WTC11 (cell line): ENCODE data around the gene CDA. TPM values are rescaled to one million over a fixed set of nuclear protein-coding genes. Genes with fewer than 3 reads are reported as not detected.

Source experiments
- ATAC-seq: fragments of 200-7000 bp; cut with Tn5 transposase; 2 replicates; pipeline ENCODE4 v1.10.0; 2021; ENCODE audit warnings: mild to moderate bottlenecking, moderate library complexity
- CTCF ChIA-PET: fragments of 300-600 bp; sonication (Branson Sonifier 250); formaldehyde crosslinking; loops from one replicate; lab custom pipeline; 2021; ENCODE audit warnings: antibody characterized with exemption; lab: Charles Lee
- POLR2A ChIA-PET: fragments of 350-600 bp; sonication (Branson Sonifier 250); formaldehyde crosslinking; loops from one replicate; lab custom pipeline; 2021; ENCODE audit warnings: antibody characterized with exemption; lab: Charles Lee
- DNase-seq: peaks from one replicate; pipeline ENCODE4 v3.0.0; 2021; ENCODE audit warnings: low spot score
- H3K27ac Mint-ChIP-seq: 2 replicates; pipeline ENCODE4 v1.8.0; 2021; ENCODE audit warnings: mixed read lengths
- H3K27me3 Mint-ChIP-seq: 2 replicates; pipeline ENCODE4 v1.8.0; 2021; ENCODE audit warnings: low read depth, mild to moderate bottlenecking, moderate library complexity, mixed read lengths
- H3K36me3 Mint-ChIP-seq: 2 replicates; pipeline ENCODE4 v1.8.0; 2021; ENCODE audit warnings: mixed read lengths
- H3K4me1 Mint-ChIP-seq: 2 replicates; pipeline ENCODE4 v1.8.0; 2022; ENCODE audit warnings: mixed read lengths
- H3K4me3 Mint-ChIP-seq: 2 replicates; pipeline ENCODE4 v1.8.0; 2021; ENCODE audit warnings: mild to moderate bottlenecking, moderate library complexity, mixed read lengths
- H3K9me3 Mint-ChIP-seq: 2 replicates; pipeline ENCODE4 v1.8.0; 2021; ENCODE audit warnings: mixed read lengths
- EMX1 ChIP-seq: fragments of 250-450 bp; sonication (Bioruptor Pico); IDR thresholded peaks from 2 replicates; pipeline ENCODE4 v1.8.0; 2021; ENCODE audit warnings: mild to moderate bottlenecking
- ESRRA ChIP-seq: sonication (generic); formaldehyde crosslinking; IDR thresholded peaks from 2 replicates; pipeline ENCODE4 v1.8.1; 2022; ENCODE audit warnings: mild to moderate bottlenecking, missing genetic modification reagents, borderline replicate concordance
- GABPB1 ChIP-seq: sonication (generic); formaldehyde crosslinking; IDR thresholded peaks from 2 replicates; pipeline ENCODE4 v1.8.1; 2023; ENCODE audit warnings: mild to moderate bottlenecking, missing genetic modification reagents
- HMGA2 ChIP-seq: fragments of 250-450 bp; sonication (Bioruptor Pico); IDR thresholded peaks from 2 replicates; pipeline ENCODE4 v1.4.0; 2021; ENCODE audit warnings: mild to moderate bottlenecking, moderate library complexity
- NFATC4 ChIP-seq: fragments of 250-450 bp; sonication (Bioruptor Pico); IDR thresholded peaks from 2 replicates; pipeline ENCODE4 v1.9.0; 2021; ENCODE audit warnings: mild to moderate bottlenecking
- NR1H2 ChIP-seq: sonication (generic); formaldehyde crosslinking; IDR thresholded peaks from 2 replicates; pipeline ENCODE4 v1.9.0; 2021; ENCODE audit warnings: mild to moderate bottlenecking, moderate library complexity, missing genetic modification reagents
- NR2C2 ChIP-seq: sonication (generic); formaldehyde crosslinking; IDR thresholded peaks from 2 replicates; pipeline ENCODE4 v1.8.0; 2022; ENCODE audit warnings: mild to moderate bottlenecking, missing genetic modification reagents
- RORB ChIP-seq: fragments of 250-450 bp; sonication (Bioruptor Pico); IDR thresholded peaks from 2 replicates; pipeline ENCODE4 v1.9.0; 2021; ENCODE audit warnings: mild to moderate bottlenecking
- SMAD3 ChIP-seq: sonication (generic); formaldehyde crosslinking; IDR thresholded peaks from 2 replicates; pipeline ENCODE4 v1.8.0; 2022; ENCODE audit warnings: missing genetic modification reagents, mild to moderate bottlenecking, borderline replicate concordance
- ZNF263 ChIP-seq: sonication (generic); formaldehyde crosslinking; IDR thresholded peaks from 2 replicates; pipeline ENCODE4 v1.8.1; 2022; ENCODE audit warnings: low read depth, mild to moderate bottlenecking, moderate library complexity, missing genetic modification reagents
- ZNF396 ChIP-seq: fragments of 250-450 bp; sonication (Bioruptor Pico); IDR thresholded peaks from 2 replicates; pipeline ENCODE4 v1.8.0; 2021; ENCODE audit warnings: mild to moderate bottlenecking, moderate library complexity, borderline replicate concordance
- ZNF671 ChIP-seq: fragments of 250-450 bp; sonication (Bioruptor Pico); IDR thresholded peaks from 2 replicates; pipeline ENCODE4 v1.8.0; 2021; ENCODE audit warnings: mild to moderate bottlenecking
- total RNA-seq: library from RNA; stranded (reverse); gene quantifications from 3 replicates; pipeline ENCODE4 v1.2.3, GENCODE V29; 2021
- TF ChIP-seq, protein P1 (sequence below): sonication (generic); formaldehyde crosslinking; IDR thresholded peaks from 2 replicates; pipeline ENCODE4 v1.8.1; 2023; ENCODE audit warnings: mild to moderate bottlenecking, missing genetic modification reagents, moderate library complexity
- TF ChIP-seq, protein P2 (sequence below): sonication (generic); formaldehyde crosslinking; IDR thresholded peaks from 2 replicates; pipeline ENCODE4 v1.8.1; 2023; ENCODE audit warnings: mild to moderate bottlenecking, missing genetic modification reagents, borderline replicate concordance
- TF ChIP-seq, protein P3 (sequence below): sonication (generic); formaldehyde crosslinking; IDR thresholded peaks from 2 replicates; pipeline ENCODE4 v1.8.0; 2022; ENCODE audit warnings: missing genetic modification reagents
- TF ChIP-seq, protein P4 (sequence below): sonication (generic); formaldehyde crosslinking; IDR thresholded peaks from 2 replicates; pipeline ENCODE4 v1.8.1; 2023; ENCODE audit warnings: mild to moderate bottlenecking, missing genetic modification reagents, moderate library complexity
- TF ChIP-seq, protein P5 (sequence below): sonication (generic); formaldehyde crosslinking; IDR thresholded peaks from 2 replicates; pipeline ENCODE4 v1.8.1; 2022; ENCODE audit warnings: missing genetic modification reagents, borderline replicate concordance
- TF ChIP-seq, protein P6 (sequence below): sonication (generic); formaldehyde crosslinking; IDR thresholded peaks from 2 replicates; pipeline ENCODE4 v1.8.0; 2022; ENCODE audit warnings: mild to moderate bottlenecking, missing genetic modification reagents
- TF ChIP-seq, protein P7 (sequence below): sonication (generic); formaldehyde crosslinking; IDR thresholded peaks from 2 replicates; pipeline ENCODE4 v1.8.0; 2022; ENCODE audit warnings: mild to moderate bottlenecking, missing genetic modification reagents

The CDA gene
- total RNA-seq, 1 experiment from 2014 or later: 12.5 TPM

DNA sequence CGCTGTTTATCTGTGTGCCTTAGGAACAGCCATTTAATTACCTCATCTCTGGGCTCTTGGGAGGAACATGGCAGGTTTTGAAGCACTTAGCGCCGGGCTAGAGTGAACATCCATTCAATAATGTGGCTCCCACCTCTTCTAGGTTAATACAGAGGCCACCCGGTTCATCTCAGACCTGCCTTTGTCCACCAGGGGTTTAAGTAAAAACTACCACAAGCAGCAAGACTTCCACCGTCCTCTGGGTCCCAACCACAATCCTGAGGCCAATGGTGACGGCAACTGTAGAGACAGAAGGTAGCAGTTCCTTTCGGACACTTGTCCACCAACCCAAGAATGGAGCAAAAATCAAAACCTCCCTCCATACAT is 73.2 kb downstream of the CDA start:
- H3K9me3 Mint-ChIP-seq: peaks cover 5% of the 10 kb centered on the region
- ATAC-seq (no peak), DNase-seq (no peak)
- TF ChIP-seq HMGA2 (CRISPR knock-in tag) (no peak), RORB (no peak), ZNF263 (CRISPR knock-in tag) (no peak), EMX1 (CRISPR knock-in tag) (no peak), NR1H2 (CRISPR knock-in tag) (no peak), ZNF671 (CRISPR knock-in tag) (no peak), NR2C2 (CRISPR knock-in tag) (no peak), SMAD3 (CRISPR knock-in tag) (no peak), GABPB1 (CRISPR knock-in tag) (no peak), ESRRA (CRISPR knock-in tag) (no peak), ZNF396 (no peak), NFATC4 (CRISPR knock-in tag) (no peak)
- TF ChIP-seq, protein P1, sequence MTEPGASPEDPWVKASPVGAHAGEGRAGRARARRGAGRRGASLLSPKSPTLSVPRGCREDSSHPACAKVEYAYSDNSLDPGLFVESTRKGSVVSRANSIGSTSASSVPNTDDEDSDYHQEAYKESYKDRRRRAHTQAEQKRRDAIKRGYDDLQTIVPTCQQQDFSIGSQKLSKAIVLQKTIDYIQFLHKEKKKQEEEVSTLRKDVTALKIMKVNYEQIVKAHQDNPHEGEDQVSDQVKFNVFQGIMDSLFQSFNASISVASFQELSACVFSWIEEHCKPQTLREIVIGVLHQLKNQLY: no peak
- TF ChIP-seq, protein P2, sequence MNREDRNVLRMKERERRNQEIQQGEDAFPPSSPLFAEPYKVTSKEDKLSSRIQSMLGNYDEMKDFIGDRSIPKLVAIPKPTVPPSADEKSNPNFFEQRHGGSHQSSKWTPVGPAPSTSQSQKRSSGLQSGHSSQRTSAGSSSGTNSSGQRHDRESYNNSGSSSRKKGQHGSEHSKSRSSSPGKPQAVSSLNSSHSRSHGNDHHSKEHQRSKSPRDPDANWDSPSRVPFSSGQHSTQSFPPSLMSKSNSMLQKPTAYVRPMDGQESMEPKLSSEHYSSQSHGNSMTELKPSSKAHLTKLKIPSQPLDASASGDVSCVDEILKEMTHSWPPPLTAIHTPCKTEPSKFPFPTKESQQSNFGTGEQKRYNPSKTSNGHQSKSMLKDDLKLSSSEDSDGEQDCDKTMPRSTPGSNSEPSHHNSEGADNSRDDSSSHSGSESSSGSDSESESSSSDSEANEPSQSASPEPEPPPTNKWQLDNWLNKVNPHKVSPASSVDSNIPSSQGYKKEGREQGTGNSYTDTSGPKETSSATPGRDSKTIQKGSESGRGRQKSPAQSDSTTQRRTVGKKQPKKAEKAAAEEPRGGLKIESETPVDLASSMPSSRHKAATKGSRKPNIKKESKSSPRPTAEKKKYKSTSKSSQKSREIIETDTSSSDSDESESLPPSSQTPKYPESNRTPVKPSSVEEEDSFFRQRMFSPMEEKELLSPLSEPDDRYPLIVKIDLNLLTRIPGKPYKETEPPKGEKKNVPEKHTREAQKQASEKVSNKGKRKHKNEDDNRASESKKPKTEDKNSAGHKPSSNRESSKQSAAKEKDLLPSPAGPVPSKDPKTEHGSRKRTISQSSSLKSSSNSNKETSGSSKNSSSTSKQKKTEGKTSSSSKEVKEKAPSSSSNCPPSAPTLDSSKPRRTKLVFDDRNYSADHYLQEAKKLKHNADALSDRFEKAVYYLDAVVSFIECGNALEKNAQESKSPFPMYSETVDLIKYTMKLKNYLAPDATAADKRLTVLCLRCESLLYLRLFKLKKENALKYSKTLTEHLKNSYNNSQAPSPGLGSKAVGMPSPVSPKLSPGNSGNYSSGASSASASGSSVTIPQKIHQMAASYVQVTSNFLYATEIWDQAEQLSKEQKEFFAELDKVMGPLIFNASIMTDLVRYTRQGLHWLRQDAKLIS (CRISPR knock-in tag): no peak
- TF ChIP-seq, protein P3, sequence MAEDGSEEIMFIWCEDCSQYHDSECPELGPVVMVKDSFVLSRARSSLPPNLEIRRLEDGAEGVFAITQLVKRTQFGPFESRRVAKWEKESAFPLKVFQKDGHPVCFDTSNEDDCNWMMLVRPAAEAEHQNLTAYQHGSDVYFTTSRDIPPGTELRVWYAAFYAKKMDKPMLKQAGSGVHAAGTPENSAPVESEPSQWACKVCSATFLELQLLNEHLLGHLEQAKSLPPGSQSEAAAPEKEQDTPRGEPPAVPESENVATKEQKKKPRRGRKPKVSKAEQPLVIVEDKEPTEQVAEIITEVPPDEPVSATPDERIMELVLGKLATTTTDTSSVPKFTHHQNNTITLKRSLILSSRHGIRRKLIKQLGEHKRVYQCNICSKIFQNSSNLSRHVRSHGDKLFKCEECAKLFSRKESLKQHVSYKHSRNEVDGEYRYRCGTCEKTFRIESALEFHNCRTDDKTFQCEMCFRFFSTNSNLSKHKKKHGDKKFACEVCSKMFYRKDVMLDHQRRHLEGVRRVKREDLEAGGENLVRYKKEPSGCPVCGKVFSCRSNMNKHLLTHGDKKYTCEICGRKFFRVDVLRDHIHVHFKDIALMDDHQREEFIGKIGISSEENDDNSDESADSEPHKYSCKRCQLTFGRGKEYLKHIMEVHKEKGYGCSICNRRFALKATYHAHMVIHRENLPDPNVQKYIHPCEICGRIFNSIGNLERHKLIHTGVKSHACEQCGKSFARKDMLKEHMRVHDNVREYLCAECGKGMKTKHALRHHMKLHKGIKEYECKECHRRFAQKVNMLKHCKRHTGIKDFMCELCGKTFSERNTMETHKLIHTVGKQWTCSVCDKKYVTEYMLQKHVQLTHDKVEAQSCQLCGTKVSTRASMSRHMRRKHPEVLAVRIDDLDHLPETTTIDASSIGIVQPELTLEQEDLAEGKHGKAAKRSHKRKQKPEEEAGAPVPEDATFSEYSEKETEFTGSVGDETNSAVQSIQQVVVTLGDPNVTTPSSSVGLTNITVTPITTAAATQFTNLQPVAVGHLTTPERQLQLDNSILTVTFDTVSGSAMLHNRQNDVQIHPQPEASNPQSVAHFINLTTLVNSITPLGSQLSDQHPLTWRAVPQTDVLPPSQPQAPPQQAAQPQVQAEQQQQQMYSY (CRISPR knock-in tag): no peak
- TF ChIP-seq, protein P4, sequence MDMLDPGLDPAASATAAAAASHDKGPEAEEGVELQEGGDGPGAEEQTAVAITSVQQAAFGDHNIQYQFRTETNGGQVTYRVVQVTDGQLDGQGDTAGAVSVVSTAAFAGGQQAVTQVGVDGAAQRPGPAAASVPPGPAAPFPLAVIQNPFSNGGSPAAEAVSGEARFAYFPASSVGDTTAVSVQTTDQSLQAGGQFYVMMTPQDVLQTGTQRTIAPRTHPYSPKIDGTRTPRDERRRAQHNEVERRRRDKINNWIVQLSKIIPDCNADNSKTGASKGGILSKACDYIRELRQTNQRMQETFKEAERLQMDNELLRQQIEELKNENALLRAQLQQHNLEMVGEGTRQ (CRISPR knock-in tag): no peak
- TF ChIP-seq, protein P5, sequence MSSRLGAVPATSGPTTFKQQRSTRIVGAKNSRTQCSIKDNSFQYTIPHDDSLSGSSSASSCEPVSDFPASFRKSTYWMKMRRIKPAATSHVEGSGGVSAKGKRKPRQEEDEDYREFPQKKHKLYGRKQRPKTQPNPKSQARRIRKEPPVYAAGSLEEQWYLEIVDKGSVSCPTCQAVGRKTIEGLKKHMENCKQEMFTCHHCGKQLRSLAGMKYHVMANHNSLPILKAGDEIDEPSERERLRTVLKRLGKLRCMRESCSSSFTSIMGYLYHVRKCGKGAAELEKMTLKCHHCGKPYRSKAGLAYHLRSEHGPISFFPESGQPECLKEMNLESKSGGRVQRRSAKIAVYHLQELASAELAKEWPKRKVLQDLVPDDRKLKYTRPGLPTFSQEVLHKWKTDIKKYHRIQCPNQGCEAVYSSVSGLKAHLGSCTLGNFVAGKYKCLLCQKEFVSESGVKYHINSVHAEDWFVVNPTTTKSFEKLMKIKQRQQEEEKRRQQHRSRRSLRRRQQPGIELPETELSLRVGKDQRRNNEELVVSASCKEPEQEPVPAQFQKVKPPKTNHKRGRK (CRISPR knock-in tag): no peak
- TF ChIP-seq, protein P6, sequence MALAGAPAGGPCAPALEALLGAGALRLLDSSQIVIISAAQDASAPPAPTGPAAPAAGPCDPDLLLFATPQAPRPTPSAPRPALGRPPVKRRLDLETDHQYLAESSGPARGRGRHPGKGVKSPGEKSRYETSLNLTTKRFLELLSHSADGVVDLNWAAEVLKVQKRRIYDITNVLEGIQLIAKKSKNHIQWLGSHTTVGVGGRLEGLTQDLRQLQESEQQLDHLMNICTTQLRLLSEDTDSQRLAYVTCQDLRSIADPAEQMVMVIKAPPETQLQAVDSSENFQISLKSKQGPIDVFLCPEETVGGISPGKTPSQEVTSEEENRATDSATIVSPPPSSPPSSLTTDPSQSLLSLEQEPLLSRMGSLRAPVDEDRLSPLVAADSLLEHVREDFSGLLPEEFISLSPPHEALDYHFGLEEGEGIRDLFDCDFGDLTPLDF (CRISPR knock-in tag): no peak
- TF ChIP-seq, protein P7, sequence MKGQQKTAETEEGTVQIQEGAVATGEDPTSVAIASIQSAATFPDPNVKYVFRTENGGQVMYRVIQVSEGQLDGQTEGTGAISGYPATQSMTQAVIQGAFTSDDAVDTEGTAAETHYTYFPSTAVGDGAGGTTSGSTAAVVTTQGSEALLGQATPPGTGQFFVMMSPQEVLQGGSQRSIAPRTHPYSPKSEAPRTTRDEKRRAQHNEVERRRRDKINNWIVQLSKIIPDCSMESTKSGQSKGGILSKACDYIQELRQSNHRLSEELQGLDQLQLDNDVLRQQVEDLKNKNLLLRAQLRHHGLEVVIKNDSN (CRISPR knock-in tag): no peak
- H3K4me1 Mint-ChIP-seq: peaks cover 22% of the 10 kb centered on the region
- POLR2A ChIA-PET: interaction anchor here (1.0 to 1.3 kb wide), 3 partner anchors 28 to 110 kb away, joined by 4 to 5 read pairs (median 4); partner anchors contain the start of gene FAM43B
- peak overlapping the region; percentile 98 for H3K27ac Mint-ChIP-seq
- peaks cover 20% of the 10 kb centered on the region for H3K36me3 Mint-ChIP-seq
- H3K4me3 Mint-ChIP-seq: peak overlapping the region; percentile 99
- CTCF ChIA-PET: interaction anchor here (0.6 to 2.5 kb wide), 14 partner anchors 13 to 533 kb away, joined by 3 to 25 read pairs (median 5); partner anchors contain the start of genes FAM43B, HP1BP3, KIF17 and MUL1
- no peaks in the 10 kb centered on the region for H3K27me3 Mint-ChIP-seq
